Upper lobe of left lung (tissue), 4 donors: ENCODE results near the gene OR8D2.

ENCODE experiments used
- CTCF ChIP-seq, 6 experiments: fragments of 450-650 bp in 4 of 6; fragments of 200-600 bp in 2 of 6; sonication (generic) in 2 of 6; IDR thresholded peaks; one replicate each; pipeline ENCODE4 v1.5.1; 2016 to 2019; ENCODE audit warnings: antibody characterized with exemption in 6 of 6
- POLR2A ChIP-seq, 4 donors: fragments of 450-650 bp; IDR thresholded peaks; one replicate each; pipeline ENCODE4 v1.5.1; 2016 to 2017; ENCODE audit warnings: antibody characterized with exemption in 4 of 4, mild to moderate bottlenecking in 2 of 4
- POLR2AphosphoS5 ChIP-seq, 2 donors: sonication (generic); formaldehyde crosslinking; IDR thresholded peaks; one replicate each; pipeline ENCODE4 v1.5.1; 2017; ENCODE audit warnings: antibody characterized with exemption in 2 of 2

GRCh38 chr11:124346311-124346955 is 26.4 kb upstream of the OR8D2 start:
- TF ChIP-seq CTCF (IDR thresholded peaks at IDR 0.05) (no peak), POLR2A (IDR thresholded peaks at IDR 0.05) (no peak), POLR2AphosphoS5 (IDR thresholded peaks at IDR 0.05) (no peak)
